ENCODE results near the gene TBCD. TPM values are rescaled to one million over a fixed set of nuclear protein-coding genes. Genes with fewer than 3 reads are reported as not detected.

Gene TBCD
- polyA plus RNA-seq, 2 of the 4 experiments (the other 2 are of a cell fraction), result 33.5 to 49.1 TPM

DNA sequence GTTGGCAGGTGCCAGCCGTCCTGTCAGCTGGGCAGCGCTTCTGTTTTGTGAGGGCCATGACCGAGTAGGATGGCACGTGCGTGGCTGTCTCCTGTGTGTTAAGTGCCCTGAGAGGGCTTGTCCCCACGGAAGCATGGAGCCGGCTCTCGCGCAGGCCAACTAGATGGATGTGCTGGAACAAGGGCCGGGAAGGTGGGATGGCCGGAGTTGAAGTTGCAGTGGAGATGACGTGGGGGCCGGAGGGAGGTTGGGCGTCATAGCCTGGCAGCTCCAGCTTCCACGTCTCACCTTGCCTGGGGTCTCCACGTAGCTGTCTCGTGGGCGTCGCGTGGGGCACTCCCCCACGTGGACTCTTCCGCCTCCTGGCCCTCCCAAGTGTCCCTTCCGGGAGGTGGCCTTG is 27.7 kb downstream of the TBCD start:
- ChIA-PET POLR2A (no interaction called here), CTCF (interaction anchor here (1.0 to 20.7 kb wide), 6 partner anchors 12 to 135 kb away, joined by 3 to 450 read pairs (median 50); no protein-coding TSS in a partner anchor)
- TF ChIP-seq JUNB (IDR thresholded peaks at IDR 0.05), result no peak
- TF ChIP-seq, protein P1, sequence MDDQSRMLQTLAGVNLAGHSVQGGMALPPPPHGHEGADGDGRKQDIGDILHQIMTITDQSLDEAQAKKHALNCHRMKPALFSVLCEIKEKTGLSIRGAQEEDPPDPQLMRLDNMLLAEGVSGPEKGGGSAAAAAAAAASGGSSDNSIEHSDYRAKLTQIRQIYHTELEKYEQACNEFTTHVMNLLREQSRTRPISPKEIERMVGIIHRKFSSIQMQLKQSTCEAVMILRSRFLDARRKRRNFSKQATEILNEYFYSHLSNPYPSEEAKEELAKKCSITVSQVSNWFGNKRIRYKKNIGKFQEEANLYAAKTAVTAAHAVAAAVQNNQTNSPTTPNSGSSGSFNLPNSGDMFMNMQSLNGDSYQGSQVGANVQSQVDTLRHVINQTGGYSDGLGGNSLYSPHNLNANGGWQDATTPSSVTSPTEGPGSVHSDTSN (IDR thresholded peaks at IDR 0.05), result no peak
- no peak for TF ChIP-seq NR3C1 (IDR thresholded peaks at IDR 0.05)
- TF ChIP-seq RFX5 (IDR thresholded peaks at IDR 0.05), result no peak
- no peak for TF ChIP-seq CHD2 (IDR thresholded peaks at IDR 0.05; ENCODE audit: low read length, partially characterized antibody)
- no peak for TF ChIP-seq MAFK (IDR thresholded peaks at IDR 0.05; ENCODE audit: partially characterized antibody)
- TF ChIP-seq, protein P2, sequence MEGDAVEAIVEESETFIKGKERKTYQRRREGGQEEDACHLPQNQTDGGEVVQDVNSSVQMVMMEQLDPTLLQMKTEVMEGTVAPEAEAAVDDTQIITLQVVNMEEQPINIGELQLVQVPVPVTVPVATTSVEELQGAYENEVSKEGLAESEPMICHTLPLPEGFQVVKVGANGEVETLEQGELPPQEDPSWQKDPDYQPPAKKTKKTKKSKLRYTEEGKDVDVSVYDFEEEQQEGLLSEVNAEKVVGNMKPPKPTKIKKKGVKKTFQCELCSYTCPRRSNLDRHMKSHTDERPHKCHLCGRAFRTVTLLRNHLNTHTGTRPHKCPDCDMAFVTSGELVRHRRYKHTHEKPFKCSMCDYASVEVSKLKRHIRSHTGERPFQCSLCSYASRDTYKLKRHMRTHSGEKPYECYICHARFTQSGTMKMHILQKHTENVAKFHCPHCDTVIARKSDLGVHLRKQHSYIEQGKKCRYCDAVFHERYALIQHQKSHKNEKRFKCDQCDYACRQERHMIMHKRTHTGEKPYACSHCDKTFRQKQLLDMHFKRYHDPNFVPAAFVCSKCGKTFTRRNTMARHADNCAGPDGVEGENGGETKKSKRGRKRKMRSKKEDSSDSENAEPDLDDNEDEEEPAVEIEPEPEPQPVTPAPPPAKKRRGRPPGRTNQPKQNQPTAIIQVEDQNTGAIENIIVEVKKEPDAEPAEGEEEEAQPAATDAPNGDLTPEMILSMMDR (IDR thresholded peaks at IDR 0.05), result no peak
- TF ChIP-seq, protein P3, sequence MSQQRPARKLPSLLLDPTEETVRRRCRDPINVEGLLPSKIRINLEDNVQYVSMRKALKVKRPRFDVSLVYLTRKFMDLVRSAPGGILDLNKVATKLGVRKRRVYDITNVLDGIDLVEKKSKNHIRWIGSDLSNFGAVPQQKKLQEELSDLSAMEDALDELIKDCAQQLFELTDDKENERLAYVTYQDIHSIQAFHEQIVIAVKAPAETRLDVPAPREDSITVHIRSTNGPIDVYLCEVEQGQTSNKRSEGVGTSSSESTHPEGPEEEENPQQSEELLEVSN (IDR thresholded peaks at IDR 0.05; ENCODE audit: borderline replicate concordance, low read depth), result no peak
- TF ChIP-seq HDAC2 (IDR thresholded peaks at IDR 0.05), result no peak
- no peak for TF ChIP-seq GATA3 (IDR thresholded peaks at IDR 0.05; ENCODE audit: borderline replicate concordance)
- TF ChIP-seq, protein P4, sequence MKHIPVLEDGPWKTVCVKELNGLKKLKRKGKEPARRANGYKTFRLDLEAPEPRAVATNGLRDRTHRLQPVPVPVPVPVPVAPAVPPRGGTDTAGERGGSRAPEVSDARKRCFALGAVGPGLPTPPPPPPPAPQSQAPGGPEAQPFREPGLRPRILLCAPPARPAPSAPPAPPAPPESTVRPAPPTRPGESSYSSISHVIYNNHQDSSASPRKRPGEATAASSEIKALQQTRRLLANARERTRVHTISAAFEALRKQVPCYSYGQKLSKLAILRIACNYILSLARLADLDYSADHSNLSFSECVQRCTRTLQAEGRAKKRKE (CRISPR knock-in tag; IDR thresholded peaks at IDR 0.05; ENCODE audit: low read depth), result no peak
- no peak for TF ChIP-seq RCOR1 (IDR thresholded peaks at IDR 0.05; ENCODE audit: low read depth, low read length)
- TF ChIP-seq POLR2AphosphoS2 (conservative IDR thresholded peaks at IDR 0.05; ENCODE audit: low read length), result no peak
- TF ChIP-seq MAZ (IDR thresholded peaks at IDR 0.05; ENCODE audit: borderline replicate concordance, low read depth, low read length), result no peak
- no peak for TF ChIP-seq KDM1A (IDR thresholded peaks at IDR 0.05; ENCODE audit: low read depth)
- DNase-seq (ENCODE audit: low read depth in 1 of 2, low spot score in 1 of 2) (no peak), ATAC-seq (no peak), FAIRE-seq (no peak)
- Histone ChIP-seq H3K9me3 (no peaks in the 10 kb centered on the region), H3K27ac (no peak overlapping the region), H3K4me3 (no peak overlapping the region), H3K4me2 (no peak overlapping the region), H3K4me1 (no peaks in the 10 kb centered on the region)
- WGBS (ENCODE audit: missing lambda C conversion rate), result 91% methylated on average over 23 of the region's 23 CpGs

DNA sequence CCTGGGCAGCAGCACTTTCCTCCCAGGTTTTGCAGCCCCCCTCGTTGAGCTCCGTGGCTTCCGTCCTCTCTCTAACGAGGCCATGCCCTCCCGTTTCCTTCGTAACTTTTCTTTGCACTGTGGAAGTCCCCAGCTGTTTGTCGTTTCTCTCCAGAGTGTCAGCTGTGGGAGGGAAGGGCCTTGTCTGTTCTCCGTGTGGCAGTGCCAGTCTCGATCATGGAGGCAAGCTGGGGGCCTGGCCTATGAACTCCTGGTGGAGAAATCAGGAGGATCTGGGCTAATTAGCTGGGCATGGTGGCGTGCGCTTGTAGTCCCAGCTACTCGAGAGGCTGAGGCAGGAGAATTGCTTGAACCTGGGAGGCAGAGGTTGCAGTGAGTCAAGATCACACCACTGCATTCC is 28.3 kb downstream of the TBCD start:
- Histone ChIP-seq H3K4me3 (no peak overlapping the region), H3K9me3 (no peaks in the 10 kb centered on the region), H3K4me2 (no peak overlapping the region), H3K27ac (no peak overlapping the region), H3K4me1 (no peaks in the 10 kb centered on the region)
- FAIRE-seq, result no peak
- no peak for TF ChIP-seq BHLHE40 (IDR thresholded peaks at IDR 0.05; ENCODE audit: low read depth, low read length)
- TF ChIP-seq, protein P5, sequence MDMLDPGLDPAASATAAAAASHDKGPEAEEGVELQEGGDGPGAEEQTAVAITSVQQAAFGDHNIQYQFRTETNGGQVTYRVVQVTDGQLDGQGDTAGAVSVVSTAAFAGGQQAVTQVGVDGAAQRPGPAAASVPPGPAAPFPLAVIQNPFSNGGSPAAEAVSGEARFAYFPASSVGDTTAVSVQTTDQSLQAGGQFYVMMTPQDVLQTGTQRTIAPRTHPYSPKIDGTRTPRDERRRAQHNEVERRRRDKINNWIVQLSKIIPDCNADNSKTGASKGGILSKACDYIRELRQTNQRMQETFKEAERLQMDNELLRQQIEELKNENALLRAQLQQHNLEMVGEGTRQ (IDR thresholded peaks at IDR 0.05), result no peak
- no peak for TF ChIP-seq TP53 (CRISPR knock-in tag; IDR thresholded peaks at IDR 0.05)
- TF ChIP-seq CBX8 (IDR thresholded peaks at IDR 0.05), result no peak
- no peak for TF ChIP-seq FOSB (CRISPR knock-in tag; IDR thresholded peaks at IDR 0.05)
- TF ChIP-seq RARB (CRISPR knock-in tag; IDR thresholded peaks at IDR 0.05), result no peak
- TF ChIP-seq, protein P6, sequence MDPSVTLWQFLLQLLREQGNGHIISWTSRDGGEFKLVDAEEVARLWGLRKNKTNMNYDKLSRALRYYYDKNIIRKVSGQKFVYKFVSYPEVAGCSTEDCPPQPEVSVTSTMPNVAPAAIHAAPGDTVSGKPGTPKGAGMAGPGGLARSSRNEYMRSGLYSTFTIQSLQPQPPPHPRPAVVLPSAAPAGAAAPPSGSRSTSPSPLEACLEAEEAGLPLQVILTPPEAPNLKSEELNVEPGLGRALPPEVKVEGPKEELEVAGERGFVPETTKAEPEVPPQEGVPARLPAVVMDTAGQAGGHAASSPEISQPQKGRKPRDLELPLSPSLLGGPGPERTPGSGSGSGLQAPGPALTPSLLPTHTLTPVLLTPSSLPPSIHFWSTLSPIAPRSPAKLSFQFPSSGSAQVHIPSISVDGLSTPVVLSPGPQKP (IDR thresholded peaks at IDR 0.05; ENCODE audit: low read depth, low read length), result no peak
- no peak for TF ChIP-seq POLR2A (IDR thresholded peaks at IDR 0.05; ENCODE audit: low read length)
- no peak for TF ChIP-seq ZFP36 (IDR thresholded peaks at IDR 0.05; ENCODE audit: borderline replicate concordance, partially characterized antibody)
- no peak for TF ChIP-seq HOXB13 (CRISPR knock-in tag; IDR thresholded peaks at IDR 0.05; ENCODE audit: low read depth)
- TF ChIP-seq FOSL2 (IDR thresholded peaks at IDR 0.05), result no peak
- TF ChIP-seq FOSL2 (CRISPR knock-in tag; IDR thresholded peaks at IDR 0.05), result no peak
- no peak for TF ChIP-seq TFCP2L1 (CRISPR knock-in tag; IDR thresholded peaks at IDR 0.05)
- TF ChIP-seq, protein P1 (IDR thresholded peaks at IDR 0.05), result no peak
- CTCF ChIA-PET, result interaction anchor here (0.6 to 20.7 kb wide), 14 partner anchors 9 to 423 kb away, joined by 3 to 450 read pairs (median 4); partner anchors contain the start of gene FN3KRP
- ATAC-seq, result no peak
- no peak for DNase-seq (ENCODE audit: low read depth in 1 of 2, low spot score in 1 of 2)
- POLR2A ChIA-PET, result no interaction called here
- WGBS (ENCODE audit: missing lambda C conversion rate), result 92% methylated on average over 12 of the region's 12 CpGs
